SK-N-SH treated with all-trans-retinoic acid at 6 μM for 48 hours (cell line): ENCODE results near the gene RASIP1.

Experiments
- CSDC2 ChIP-seq: fragments of 250-450 bp; sonication (Bioruptor Pico); IDR thresholded peaks from 2 replicates; pipeline ENCODE4 v1.5.0; 2020; ENCODE audit warnings: mild to moderate bottlenecking, moderate library complexity
- ESRRG ChIP-seq: fragments of 250-450 bp; sonication (Bioruptor Pico); IDR thresholded peaks from 2 replicates; pipeline ENCODE4 v1.6.1; 2021; ENCODE audit warnings: mild to moderate bottlenecking
- ZFP3 ChIP-seq: fragments of 250-450 bp; sonication (Bioruptor Pico); IDR thresholded peaks from 2 replicates; pipeline ENCODE4 v1.5.0; 2020; ENCODE audit warnings: mild to moderate bottlenecking, moderate library complexity
- TF ChIP-seq, protein P1 (sequence below): fragments of 250-450 bp; sonication (Bioruptor Pico); IDR thresholded peaks from 2 replicates; pipeline ENCODE4 v1.5.1; 2020; ENCODE audit warnings: low read depth, mild to moderate bottlenecking, moderate library complexity
- TF ChIP-seq, protein P2 (sequence below): fragments of 250-450 bp; sonication (Bioruptor Pico); IDR thresholded peaks from 2 replicates; pipeline ENCODE4 v1.8.0; 2020; ENCODE audit warnings: mild to moderate bottlenecking, moderate library complexity, borderline replicate concordance

DNA sequence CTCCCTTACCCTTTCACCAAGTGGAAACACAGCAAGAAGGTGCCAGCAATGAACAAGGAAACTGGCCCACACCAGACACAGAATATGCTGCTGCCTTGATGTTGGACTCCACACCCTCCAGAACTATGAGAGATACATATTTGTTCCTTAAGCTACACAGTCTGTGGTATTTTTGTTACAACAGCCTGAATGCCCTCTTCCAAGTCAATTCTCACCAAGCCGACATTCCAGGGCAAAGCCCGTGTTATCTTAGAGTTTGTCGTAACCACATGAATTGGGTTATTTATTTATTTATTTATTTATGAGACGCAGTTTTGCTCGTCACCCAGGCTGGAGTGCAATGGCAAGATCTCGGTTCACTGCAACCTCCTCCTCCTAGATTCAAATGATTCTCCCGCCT, 29.9 kb upstream of the RASIP1 start:
- TF ChIP-seq ESRRG (CRISPR knock-in tag) (no peak), CSDC2 (CRISPR knock-in tag) (no peak), ZFP3 (no peak)
- TF ChIP-seq, protein P1, sequence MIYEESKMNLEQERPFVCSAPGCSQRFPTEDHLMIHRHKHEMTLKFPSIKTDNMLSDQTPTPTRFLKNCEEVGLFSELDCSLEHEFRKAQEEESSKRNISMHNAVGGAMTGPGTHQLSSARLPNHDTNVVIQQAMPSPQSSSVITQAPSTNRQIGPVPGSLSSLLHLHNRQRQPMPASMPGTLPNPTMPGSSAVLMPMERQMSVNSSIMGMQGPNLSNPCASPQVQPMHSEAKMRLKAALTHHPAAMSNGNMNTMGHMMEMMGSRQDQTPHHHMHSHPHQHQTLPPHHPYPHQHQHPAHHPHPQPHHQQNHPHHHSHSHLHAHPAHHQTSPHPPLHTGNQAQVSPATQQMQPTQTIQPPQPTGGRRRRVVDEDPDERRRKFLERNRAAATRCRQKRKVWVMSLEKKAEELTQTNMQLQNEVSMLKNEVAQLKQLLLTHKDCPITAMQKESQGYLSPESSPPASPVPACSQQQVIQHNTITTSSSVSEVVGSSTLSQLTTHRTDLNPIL (CRISPR knock-in tag), result no peak
- TF ChIP-seq, protein P2, sequence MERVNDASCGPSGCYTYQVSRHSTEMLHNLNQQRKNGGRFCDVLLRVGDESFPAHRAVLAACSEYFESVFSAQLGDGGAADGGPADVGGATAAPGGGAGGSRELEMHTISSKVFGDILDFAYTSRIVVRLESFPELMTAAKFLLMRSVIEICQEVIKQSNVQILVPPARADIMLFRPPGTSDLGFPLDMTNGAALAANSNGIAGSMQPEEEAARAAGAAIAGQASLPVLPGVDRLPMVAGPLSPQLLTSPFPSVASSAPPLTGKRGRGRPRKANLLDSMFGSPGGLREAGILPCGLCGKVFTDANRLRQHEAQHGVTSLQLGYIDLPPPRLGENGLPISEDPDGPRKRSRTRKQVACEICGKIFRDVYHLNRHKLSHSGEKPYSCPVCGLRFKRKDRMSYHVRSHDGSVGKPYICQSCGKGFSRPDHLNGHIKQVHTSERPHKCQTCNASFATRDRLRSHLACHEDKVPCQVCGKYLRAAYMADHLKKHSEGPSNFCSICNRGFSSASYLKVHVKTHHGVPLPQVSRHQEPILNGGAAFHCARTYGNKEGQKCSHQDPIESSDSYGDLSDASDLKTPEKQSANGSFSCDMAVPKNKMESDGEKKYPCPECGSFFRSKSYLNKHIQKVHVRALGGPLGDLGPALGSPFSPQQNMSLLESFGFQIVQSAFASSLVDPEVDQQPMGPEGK (CRISPR knock-in tag), result no peak
